HG03280 (cell line): Measurements from ENCODE around the gene SHB.

Source experiments
- ATAC-seq: cut with Tn5 transposase; IDR thresholded peaks from one replicate; pipeline ENCODE4 v1.9.1; 2021; ENCODE audit warnings: mild to moderate bottlenecking, moderate library complexity; ENCODE audit not compliant: unreplicated experiment

SHB gene

DNA sequence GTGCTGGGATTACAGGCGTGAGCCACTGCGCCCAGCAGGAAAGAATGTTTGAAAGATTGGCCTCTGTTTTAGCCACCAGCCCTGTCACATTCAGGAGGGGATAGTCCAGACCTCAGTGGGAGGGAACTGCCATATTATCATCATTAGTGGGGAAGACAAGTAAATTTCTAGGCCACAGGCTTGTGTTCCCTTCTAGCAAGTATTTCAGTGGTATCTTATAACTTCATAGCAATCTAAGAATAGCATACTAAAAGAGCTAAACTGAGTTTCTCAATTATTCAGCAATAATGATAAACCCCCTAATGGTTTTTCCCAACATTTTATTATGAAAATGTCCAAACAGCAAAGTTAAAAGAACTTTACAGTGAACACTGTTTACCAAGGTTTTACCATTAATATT, 195.1 kb downstream of the SHB start:
- ATAC-seq: no peak

DNA sequence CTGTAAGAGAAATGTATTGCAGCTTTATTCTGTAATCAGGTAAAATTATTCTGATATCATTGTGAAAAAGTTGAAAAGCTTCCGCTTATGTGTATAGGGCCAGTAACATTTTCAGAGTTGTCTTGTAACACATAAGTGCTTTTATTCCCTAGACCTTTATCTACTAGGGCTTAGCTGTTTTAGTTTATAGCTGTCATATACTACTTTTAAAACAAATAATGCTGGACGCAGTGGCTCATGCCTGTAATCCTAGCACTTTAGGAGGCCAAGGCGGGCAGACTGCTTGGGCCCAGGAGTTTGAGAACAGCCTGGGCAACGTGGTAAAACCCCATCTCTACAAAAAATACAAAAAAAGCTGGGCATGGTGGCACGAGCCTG, 198.2 kb downstream of the SHB start:
- ATAC-seq: no peak

DNA sequence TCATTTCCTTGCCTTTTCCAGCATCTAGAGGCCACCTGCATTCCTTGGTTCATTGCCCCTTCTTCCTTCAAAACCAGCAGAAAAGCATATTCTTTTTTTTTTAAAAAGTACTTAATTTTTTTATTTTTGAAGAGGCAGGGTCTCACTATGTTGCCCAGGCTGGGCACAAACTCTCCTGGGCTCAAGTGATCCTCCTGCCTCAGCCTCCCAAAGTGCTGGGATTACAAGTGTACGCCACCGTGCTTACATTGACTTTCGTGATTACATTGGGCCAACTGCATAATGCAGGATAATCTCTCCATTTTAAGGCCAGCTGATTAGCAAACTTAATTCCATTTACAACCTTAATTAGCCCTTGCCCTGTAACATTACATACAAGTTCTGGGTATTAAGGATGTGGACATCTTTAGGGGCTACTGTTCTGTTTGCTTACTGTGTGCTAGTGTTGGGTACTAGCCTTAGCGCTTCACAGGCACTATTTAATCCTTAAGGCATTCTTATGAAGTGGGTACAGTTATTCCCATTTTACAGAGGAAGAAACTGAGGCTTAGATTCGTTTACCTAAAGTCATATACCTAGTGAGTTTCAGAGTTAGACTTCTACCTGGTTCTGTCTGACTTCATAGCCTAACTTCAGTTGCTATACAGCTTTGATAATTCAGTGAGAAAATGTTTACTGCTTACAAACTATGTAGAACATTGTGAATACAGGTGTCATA, 198.8 kb downstream of the SHB start:
- ATAC-seq: no peak
